H7 (cell line): ENCODE measurements around the gene PDE4DIP. TPM values are rescaled to one million over a fixed set of nuclear protein-coding genes. Genes with fewer than 3 reads are reported as not detected.
"Not testable (repeated sequence)": the region's sequence is repeated elsewhere in the genome, so short reads cannot be mapped to it uniquely, and the experiment has no call there.

Source experiments
- DNase-seq: peaks from one replicate; pipeline ENCODE4 v3.0.0; 2012
- H3K27me3 ChIP-seq: 2 replicates; pipeline ENCODE4 v1.6.0; 2011; ENCODE audit warnings: mild to moderate bottlenecking, low read length; ENCODE audit not compliant: control insufficient read depth, insufficient read depth
- H3K36me3 ChIP-seq: replicated peaks from 2 replicates; pipeline ENCODE4 v1.5.1; 2011; ENCODE audit warnings: low read length; ENCODE audit not compliant: control insufficient read depth, insufficient read depth
- H3K4me3 ChIP-seq: 2 replicates; pipeline ENCODE4 v1.5.1; 2011; ENCODE audit warnings: low read depth, mild to moderate bottlenecking, control low read depth, low read length, moderate library complexity; ENCODE audit not compliant: insufficient read depth
- total RNA-seq: library from RNA; depleted of rRNA; stranded (reverse); fragments of >200 nt; shearing (Covaris generic); gene quantifications from 2 replicates; pipeline ENCODE4 v1.2.3, GENCODE V29; 2014

The PDE4DIP gene
- total RNA-seq, 1 experiment from 2014 or later = 17.0 TPM

- not testable (repeated sequence) for H3K4me3 ChIP-seq, DNase-seq, H3K36me3 ChIP-seq, H3K27me3 ChIP-seq
Observed at GRCh38 chr1:148966084-148966483, 121.9 kb downstream of the PDE4DIP start.

DNA sequence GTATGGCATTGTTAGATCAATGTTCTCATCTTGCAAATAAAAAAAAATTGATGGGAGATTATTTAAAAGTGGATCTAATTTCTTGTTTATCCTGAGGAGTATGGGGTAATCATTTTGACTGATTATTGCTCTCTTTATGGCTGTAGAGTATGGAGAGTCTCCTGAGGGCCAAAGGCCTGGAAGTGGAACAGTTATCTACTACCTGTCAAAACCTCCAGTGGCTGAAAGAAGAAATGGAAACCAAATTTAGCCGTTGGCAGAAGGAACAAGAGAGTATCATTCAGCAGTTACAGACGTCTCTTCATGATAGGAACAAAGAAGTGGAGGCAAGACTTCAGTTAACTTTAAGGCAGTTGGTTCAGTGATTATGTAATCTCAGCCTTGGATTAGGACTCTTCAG lies 123.4 kb downstream of the PDE4DIP start:
- DNase-seq, H3K27me3 ChIP-seq, H3K4me3 ChIP-seq, H3K36me3 ChIP-seq: not testable (repeated sequence)

DNA sequence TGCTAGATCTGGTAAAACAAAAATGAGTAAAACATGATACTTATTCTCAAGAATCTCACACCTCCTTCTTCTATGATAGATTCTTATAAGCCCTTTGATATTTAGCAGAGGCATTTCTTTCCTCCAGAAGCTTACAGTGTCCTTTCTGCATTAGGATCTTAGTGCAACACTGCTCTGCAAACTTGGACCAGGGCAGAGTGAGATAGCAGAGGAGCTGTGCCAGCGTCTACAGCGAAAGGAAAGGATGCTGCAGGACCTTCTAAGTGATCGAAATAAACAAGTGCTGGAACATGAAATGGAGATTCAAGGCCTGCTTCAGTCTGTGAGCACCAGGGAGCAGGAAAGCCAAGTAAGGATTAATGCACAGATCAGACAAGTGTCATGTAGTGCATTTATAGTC lies 124.5 kb downstream of the PDE4DIP start:
- H3K4me3 ChIP-seq, DNase-seq, H3K36me3 ChIP-seq, H3K27me3 ChIP-seq: not testable (repeated sequence)

- not testable (repeated sequence) for DNase-seq, H3K4me3 ChIP-seq, H3K27me3 ChIP-seq, H3K36me3 ChIP-seq
Observed at GRCh38 chr1:148969126-148969525, 124.9 kb downstream of the PDE4DIP start.

DNA sequence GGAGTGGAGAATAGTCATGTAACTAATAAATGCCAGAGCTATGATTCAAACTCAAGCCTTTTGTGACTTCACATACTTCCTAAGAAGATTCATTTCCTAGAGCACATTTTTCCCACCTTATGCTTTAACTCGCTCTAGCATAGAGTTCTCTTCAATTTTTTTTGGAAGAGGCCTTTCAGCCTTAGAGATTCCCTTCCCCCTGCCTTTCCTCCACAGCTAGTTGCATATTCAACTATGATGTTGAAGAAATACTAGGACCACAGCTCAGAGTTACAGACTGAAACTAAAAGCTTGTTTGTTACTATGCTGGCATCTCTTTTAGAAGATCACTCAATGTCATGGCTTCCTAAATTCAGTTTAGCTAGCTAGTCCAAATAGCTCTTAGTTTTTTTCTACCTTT lies 131.2 kb downstream of the PDE4DIP start:
- H3K27me3 ChIP-seq, H3K4me3 ChIP-seq, DNase-seq, H3K36me3 ChIP-seq: not testable (repeated sequence)

DNA sequence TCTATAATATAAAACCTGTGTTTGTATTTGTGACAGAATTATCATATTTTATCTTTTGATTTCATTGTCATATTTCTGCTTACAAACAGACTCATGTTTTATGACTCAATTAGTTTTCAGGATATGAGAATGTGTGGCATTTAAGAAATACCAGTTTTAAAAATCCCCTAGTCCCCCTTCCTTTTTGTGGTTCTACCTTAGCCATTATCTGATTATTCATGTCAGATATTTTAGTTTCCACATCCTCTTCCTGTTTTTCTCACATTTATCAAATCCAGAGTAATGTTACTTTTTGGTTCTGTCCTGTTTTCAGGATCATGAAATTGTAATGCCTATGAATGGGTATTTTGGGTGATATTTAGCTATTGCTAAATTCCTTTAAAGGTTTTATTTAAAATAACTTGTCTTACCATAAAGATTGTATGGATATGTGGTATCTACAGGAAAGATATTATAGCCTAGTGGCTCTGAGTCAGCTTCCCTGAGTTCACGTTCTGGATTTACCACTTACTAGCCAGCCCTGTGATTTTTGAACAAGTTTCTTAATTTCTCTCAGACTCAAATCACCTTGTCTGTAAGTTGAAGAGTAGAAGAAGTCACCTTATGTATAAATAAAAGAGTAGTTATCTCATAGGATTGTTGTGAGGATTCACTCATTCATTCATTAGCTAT lies 131.8 kb downstream of the PDE4DIP start:
- not testable (repeated sequence) for H3K4me3 ChIP-seq, DNase-seq, H3K27me3 ChIP-seq, H3K36me3 ChIP-seq

GRCh38 chr1:148977785-148978184 lies 133.6 kb downstream of the PDE4DIP start:
- H3K27me3 ChIP-seq, H3K4me3 ChIP-seq, H3K36me3 ChIP-seq, DNase-seq: not testable (repeated sequence)

DNA sequence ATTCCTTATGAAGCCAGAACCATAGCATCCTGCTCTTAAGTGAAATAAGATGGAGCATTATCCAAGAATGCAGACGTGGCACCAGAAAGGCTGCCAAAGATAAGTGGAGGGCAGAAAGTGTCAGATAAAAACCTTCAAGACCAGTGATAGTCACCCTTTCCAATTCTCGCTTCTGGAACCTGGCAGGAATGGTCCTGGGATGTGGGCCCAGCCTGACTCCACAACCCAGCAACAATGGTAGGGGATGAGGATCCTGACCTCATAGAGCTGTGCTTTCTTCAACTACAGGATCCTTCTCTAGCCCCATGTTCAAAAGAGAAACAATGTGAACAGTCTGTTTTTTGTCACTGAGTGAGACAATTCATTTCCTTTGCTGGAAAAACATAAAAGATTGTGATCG lies 145.2 kb downstream of the PDE4DIP start:
- not testable (repeated sequence) for H3K27me3 ChIP-seq, H3K4me3 ChIP-seq, DNase-seq, H3K36me3 ChIP-seq

DNA sequence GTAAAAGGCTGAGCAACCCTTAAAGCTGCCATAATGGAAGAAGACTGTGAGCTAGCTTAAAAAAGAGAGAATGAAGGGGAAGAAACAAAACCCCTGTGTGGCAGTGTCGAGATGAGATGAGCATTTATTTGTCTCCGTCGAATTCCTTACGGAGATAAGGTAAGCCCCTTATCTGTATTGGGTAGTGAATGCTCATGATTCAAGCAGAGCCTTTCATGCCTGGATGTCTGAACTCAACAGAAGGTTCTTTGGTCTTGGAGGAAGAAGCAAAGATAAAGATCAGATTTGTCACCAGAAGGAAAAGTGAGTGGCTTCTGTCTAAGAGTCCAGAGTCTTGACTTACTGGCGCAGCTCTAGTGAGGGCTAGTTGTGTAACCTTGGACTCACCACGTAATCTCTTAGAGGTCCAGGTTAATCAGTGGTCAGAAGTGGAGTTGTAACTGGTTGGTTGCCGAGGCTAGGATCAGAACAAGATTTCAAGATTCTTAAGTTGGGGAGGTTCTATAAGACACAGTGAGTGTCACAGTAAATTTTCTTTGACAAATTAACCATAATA lies 146.1 kb downstream of the PDE4DIP start:
- H3K36me3 ChIP-seq, H3K4me3 ChIP-seq, H3K27me3 ChIP-seq, DNase-seq: not testable (repeated sequence)

- not testable (repeated sequence) for H3K36me3 ChIP-seq, H3K4me3 ChIP-seq, DNase-seq, H3K27me3 ChIP-seq
Observed at GRCh38 chr1:148991818-148992217, 147.6 kb downstream of the PDE4DIP start.

DNA sequence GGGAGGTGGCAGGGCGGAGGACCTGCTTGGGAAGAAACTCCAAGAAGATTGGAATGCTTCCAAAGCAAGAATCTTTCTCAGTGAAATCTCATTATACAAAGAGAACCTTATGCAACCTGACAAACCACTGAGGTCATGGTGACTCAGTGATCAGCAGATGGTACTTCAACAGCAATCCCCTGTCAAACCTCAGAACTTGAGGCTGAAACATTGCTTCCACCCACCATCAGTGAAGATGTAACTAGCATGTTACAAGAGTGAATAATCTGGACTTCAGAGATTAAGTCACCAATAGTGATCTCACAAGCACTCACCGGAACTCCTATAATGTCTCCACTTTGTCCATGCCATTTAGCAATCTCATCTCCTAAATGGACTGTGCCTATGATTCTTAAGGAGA lies 148.1 kb downstream of the PDE4DIP start:
- DNase-seq, H3K36me3 ChIP-seq, H3K4me3 ChIP-seq, H3K27me3 ChIP-seq: not testable (repeated sequence)

DNA sequence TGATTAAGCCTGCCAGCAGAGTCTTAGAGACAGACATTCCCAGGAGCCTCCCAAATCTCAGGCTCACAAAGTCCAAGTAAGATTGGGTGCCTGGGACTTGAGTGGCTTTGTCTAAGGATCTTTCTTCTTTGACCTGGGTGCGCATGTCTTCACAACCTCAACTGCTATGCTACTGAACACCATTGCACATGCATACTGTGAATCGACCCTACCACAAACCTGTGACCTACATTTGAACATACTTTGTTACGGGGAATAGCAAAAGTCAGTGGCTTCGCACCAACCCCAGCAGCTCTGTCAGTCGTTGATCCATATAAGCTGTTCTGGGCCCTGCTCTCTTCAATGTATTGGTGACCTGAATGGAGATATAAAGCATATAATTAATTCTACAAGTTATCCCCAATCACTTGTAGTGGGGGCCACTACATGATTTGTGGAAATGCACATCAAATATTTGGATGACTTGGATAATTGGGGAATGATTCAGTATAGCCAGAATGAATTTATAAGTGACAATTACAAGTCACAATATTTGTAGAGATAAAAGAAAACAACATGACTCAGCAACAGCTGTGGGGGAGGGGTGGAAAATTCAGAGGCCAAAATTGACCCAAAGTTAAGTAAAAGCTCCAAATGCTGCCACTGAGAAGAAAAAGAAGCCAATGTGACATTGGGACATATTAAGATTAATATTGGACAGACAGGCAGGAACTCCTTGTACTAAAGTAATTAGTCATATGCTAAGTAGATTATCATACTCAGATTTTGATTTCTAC lies 152.4 kb downstream of the PDE4DIP start:
- H3K36me3 ChIP-seq, H3K27me3 ChIP-seq, DNase-seq, H3K4me3 ChIP-seq: not testable (repeated sequence)

DNA sequence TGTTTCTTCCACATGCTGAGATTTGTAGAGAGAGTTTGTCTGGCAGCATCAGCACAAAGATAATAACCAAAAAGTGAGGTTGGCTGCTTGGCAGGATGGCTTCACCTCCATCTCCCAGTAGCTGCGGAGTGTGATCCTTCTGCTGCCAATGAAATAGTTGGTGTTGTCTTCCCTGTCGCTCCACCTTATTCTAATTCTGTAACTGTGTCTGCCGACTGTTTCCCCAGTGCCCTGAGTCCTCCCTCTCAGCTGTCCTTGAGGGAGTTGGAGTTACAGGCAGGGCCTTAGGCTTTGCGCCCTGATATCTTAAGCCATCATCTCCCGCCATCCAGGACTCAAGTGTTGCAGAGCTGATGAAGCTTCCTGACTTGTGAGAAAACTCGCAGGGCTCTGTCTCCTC lies 153.2 kb downstream of the PDE4DIP start:
- H3K27me3 ChIP-seq, H3K4me3 ChIP-seq, H3K36me3 ChIP-seq, DNase-seq: not testable (repeated sequence)

GRCh38 chr1:149002664-149003063 lies 158.4 kb downstream of the PDE4DIP start:
- not testable (repeated sequence) for H3K27me3 ChIP-seq, H3K4me3 ChIP-seq, DNase-seq, H3K36me3 ChIP-seq

- not testable (repeated sequence) for H3K27me3 ChIP-seq, DNase-seq
Observed at GRCh38 chr1:149008326-149008725, 164.1 kb downstream of the PDE4DIP start.

More at GRCh38 chr1:149008326-149008725, 164.1 kb downstream of the PDE4DIP start:
- not testable (repeated sequence) for H3K4me3 ChIP-seq, H3K36me3 ChIP-seq
